RPMI8226 (cell line): ENCODE results near the gene ZFP82.

Experiments used
- DNase-seq: peaks from one replicate; pipeline ENCODE4 v3.0.0-alpha.2; 2015

ZFP82 gene

DNA sequence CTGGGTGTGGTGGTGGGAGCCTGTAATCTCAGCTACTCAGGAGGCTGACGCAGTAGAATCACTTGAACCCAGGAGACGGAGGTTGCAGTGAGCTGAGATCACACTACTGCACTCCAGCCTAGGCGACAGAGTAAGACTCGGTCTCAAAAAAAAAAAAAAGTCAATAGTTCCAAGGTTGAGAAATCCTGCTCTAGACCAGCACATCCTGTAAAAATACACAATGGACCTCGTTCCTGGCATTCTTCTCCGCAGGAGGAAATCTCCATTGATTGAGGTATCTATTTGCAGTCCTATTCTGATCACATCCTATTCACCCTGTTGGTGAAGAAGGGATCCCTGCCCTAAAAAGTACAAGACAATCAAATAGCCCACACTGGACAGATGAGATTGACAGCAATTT, 54.6 kb downstream of the ZFP82 start:
- no peak for DNase-seq
